GM12892 (cell line): ENCODE data around the gene CDC45.
"Not testable (repeated sequence)": the region's sequence is repeated elsewhere in the genome, so short reads cannot be mapped to it uniquely, and the experiment has no call there.

Experiments
- DNase-seq: peaks from one replicate; pipeline ENCODE4 v3.0.0; 2011; ENCODE audit not compliant: insufficient read length
- FAIRE-seq: peaks from 2 replicates; lab custom pipeline; 2011; peaks lifted over from hg19 to GRCh38; lab: Jason Lieb, UNC
- POLR2A ChIP-seq: IDR thresholded peaks from 2 replicates; pipeline ENCODE4 v1.6.1; 2011; ENCODE audit warnings: low read depth, low read length, control low read depth
- POLR2AphosphoS5 ChIP-seq: IDR thresholded peaks from 2 replicates; pipeline ENCODE4 v1.6.1; 2011; ENCODE audit warnings: low read depth, low read length, control low read depth
- TAF1 ChIP-seq: IDR thresholded peaks from 2 replicates; pipeline ENCODE4 v1.6.1; 2011; ENCODE audit warnings: low read depth, mild to moderate bottlenecking, control low read depth, low read length, borderline replicate concordance

Gene CDC45

GRCh38 chr22:19523240-19524169 is 43.8 kb downstream of the CDC45 start:
- no peak for DNase-seq
- no peak for TF ChIP-seq POLR2AphosphoS5
- no peak for TF ChIP-seq TAF1
- TF ChIP-seq POLR2A, result no peak
- no peak for FAIRE-seq

DNA sequence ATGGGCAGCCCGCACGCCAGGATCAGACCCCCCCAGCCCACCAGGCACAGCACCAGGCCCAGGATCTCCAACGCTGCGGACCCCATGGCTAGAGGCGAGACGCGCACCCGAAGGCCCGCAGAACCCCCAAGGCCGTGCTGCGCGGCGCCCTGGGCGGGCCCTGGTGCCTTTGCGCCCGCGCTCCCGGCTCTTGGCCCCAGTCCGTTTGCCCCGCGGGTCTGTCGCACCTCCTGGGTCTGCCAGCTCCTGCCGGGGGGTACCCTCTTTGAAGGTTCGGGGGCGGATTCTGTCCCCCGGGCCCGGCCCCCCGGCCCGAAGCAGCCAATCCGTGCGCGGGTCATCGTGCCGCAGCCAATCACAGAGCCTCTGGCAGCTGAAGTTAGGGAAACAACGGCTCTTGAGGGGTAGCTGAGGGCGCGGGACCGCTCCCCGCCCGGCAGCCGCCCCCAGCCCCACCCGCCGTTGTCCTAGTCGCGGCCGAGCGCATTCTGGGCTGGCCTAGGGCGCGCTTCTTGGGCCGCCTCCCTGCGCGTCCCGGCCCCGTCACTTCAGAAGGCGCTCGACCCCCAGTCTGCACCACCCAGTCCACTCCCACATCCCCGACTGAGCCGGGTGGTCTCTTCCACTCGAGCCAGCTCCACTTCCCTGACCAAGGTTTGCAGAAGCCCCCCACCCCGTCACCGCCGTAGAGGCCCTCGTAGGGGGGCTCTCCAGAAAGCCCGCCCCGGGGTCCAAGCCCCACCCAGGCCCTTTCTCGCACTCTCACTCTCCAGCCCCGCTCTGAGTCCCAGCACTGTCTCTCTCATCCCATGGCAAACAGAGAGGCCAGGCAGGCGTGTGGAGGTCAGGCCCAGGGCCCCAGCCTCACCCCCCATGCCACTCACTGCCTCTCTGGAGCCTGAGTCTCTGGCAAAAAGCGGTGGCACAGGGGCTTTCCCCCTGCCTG is 44.7 kb downstream of the CDC45 start, which contains the start of gene CLDN5:
TSS of gene CLDN5 (minus strand) at position 241 of the 946 bp plus-strand sequence. CDS start at position 86, 155 bp downstream.
- no peak for FAIRE-seq
- DNase-seq, result no peak
- TF ChIP-seq POLR2AphosphoS5 (no peak), TAF1 (no peak), POLR2A (no peak)

GRCh38 chr22:19525116-19525660 is 45.5 kb downstream of the CDC45 start:
- FAIRE-seq, result no peak

GRCh38 chr22:19525666-19526065 is 45.9 kb downstream of the CDC45 start:
- no peak for TF ChIP-seq TAF1
- TF ChIP-seq POLR2AphosphoS5, result no peak
- no peak for TF ChIP-seq POLR2A
- FAIRE-seq, result no peak
- no peak for DNase-seq

More at GRCh38 chr22:19525116-19525660, 45.5 kb downstream of the CDC45 start:
- TF ChIP-seq POLR2A, result no peak
- no peak for DNase-seq

GRCh38 chr22:19526076-19526701 is 46.5 kb downstream of the CDC45 start:
- TF ChIP-seq POLR2AphosphoS5 (no peak), TAF1 (no peak), POLR2A (no peak)
- DNase-seq (no peak), FAIRE-seq (no peak)

- FAIRE-seq (no peak), DNase-seq (no peak)
- TF ChIP-seq TAF1, result no peak
- TF ChIP-seq POLR2AphosphoS5, result no peak
- no peak for TF ChIP-seq POLR2A
Measured at GRCh38 chr22:19526702-19527111, 47.0 kb downstream of the CDC45 start.

DNA sequence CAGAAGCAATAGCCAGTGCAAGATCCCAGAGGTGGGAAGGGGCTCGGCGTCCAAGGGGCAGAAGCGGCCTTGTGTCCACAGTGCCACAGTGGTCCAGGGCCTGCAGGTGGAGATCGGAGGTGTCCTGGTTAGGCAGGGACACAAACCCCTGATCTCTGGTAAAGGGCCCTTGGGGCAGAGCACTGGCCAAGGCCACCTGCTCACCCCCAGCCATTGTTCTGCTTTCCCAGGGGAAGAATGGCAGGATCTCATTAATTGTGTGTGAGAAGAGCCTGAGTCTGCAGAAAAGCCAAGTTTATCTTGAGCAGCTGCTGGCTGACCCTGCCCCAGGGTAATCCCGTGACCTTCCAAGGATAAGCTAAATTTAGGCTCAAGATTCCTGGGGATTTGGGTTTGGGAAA is 47.6 kb downstream of the CDC45 start:
- no peak for FAIRE-seq
- TF ChIP-seq TAF1, result no peak
- no peak for DNase-seq

GRCh38 chr22:19527861-19528417 is 48.2 kb downstream of the CDC45 start:
- FAIRE-seq (no peak), DNase-seq (no peak)
- TF ChIP-seq TAF1, result no peak
- no peak for TF ChIP-seq POLR2A
- no peak for TF ChIP-seq POLR2AphosphoS5

- FAIRE-seq, result no peak
- TF ChIP-seq POLR2A, result no peak
- no peak for TF ChIP-seq POLR2AphosphoS5
- TF ChIP-seq TAF1, result no peak
- DNase-seq, result no peak
Measured at GRCh38 chr22:19529811-19530210, 50.1 kb downstream of the CDC45 start.

- FAIRE-seq, result no peak
Measured at GRCh38 chr22:19530751-19531150, 51.0 kb downstream of the CDC45 start.

GRCh38 chr22:19531327-19531726 is 51.6 kb downstream of the CDC45 start:
- FAIRE-seq, DNase-seq: not testable (repeated sequence)

More at GRCh38 chr22:19530751-19531150, 51.0 kb downstream of the CDC45 start:
- no peak for DNase-seq
- no peak for TF ChIP-seq TAF1
- TF ChIP-seq POLR2A, result no peak
- TF ChIP-seq POLR2AphosphoS5, result no peak
